GM10847 (cell line): ENCODE measurements around the gene JADE3.

Experiments used
- POLR2A ChIP-seq: IDR thresholded peaks from 2 replicates; pipeline ENCODE4 v1.6.1; 2011; ENCODE audit not compliant: insufficient read length; ENCODE audit errors: extremely low read depth

The JADE3 gene

DNA sequence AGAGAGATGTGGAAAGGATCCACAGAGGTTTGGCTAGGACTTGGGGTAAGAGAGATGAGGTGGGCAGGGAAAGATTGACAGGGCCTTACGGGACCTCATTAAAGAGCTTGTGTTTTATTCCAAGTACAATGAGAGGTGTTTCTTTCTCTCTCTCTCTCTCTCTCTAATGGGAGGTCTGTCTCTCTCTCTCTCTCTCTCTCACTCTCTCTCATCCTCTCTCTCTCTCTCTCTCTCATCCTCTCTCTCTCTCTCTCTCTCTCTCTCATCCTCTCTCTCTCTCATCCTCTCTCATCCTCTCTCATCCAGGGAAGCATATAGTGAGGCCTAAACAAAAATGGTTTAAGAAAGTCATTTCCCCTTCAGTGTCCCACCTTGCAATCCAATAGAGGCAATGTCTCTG lies 5.4 kb downstream of the JADE3 start:
- TF ChIP-seq POLR2A = no peak

DNA sequence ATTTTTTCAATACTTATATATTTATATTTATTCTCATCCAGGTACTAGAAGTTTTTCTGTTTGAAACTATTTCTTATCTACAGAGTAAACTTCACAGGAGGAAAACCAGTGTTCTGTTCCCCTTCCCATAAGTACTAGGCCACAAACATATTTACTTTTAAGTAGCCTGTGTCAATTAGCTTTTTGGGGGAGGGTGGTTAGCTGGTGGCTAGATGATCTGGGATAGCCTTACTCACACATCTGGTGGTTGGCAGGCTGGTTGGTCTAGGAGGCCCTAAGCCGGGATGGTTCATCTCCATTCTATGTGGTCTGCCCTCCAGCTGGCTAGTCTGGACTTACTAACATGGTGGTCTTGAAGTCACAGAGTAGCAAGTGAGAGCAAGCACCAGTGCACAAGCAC lies 6.2 kb downstream of the JADE3 start:
- no peak for TF ChIP-seq POLR2A

DNA sequence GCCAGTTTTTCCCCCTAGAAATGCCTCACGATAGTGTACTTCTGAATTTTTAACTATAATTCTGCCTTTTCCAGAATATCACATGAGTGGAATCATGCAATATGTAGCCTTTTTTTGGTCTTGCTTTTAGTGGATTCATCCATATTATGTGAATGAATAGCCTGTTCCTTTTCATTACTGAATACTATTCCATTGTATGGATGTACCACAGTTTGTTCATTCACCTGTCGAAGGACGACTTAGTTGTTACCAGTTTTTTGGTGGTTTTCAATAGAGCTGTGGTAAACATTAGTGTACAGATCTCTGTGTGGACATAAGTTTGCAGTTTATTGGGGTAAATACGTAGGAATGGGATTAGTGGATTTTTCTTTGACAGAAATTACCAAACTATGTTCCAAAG lies 8.0 kb downstream of the JADE3 start:
- TF ChIP-seq POLR2A = no peak

DNA sequence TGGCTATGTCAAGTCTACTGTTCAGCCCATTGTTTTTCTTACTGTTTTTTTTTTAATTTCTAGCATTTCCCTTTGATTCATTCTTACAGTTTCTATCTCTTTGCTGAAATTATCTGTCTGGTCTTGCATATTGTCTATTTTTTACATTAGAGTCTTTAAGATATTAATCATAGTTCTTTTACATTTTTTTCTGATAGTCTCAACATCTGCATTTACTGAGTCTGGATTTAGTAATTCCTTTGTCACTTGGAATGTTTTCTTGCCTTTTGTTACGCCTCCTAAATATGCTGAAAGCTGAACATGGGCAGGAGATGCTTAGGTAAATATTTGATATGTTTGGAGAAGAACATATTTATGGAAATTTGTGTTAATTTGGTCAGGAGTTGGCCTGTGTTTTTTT lies 10.4 kb downstream of the JADE3 start:
- no peak for TF ChIP-seq POLR2A

DNA sequence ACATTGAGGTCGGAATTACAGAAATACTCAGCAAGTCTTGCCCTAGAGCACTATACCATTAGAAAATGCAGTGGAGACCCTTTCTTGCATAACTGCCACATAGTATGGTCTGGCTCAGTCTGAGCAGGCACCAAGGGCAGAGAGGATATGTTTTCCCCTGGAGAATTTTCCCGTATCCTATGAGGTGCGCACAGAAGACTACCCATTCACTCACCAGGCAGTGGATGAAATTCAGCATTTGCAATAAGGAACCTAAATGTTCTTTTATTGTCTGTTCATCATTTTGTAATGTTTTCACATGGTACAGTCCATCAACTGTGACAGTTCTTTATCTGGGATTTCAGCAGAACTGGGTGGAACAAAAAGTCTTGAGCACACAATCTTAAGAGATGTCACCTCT lies 15.5 kb downstream of the JADE3 start:
- no peak for TF ChIP-seq POLR2A

DNA sequence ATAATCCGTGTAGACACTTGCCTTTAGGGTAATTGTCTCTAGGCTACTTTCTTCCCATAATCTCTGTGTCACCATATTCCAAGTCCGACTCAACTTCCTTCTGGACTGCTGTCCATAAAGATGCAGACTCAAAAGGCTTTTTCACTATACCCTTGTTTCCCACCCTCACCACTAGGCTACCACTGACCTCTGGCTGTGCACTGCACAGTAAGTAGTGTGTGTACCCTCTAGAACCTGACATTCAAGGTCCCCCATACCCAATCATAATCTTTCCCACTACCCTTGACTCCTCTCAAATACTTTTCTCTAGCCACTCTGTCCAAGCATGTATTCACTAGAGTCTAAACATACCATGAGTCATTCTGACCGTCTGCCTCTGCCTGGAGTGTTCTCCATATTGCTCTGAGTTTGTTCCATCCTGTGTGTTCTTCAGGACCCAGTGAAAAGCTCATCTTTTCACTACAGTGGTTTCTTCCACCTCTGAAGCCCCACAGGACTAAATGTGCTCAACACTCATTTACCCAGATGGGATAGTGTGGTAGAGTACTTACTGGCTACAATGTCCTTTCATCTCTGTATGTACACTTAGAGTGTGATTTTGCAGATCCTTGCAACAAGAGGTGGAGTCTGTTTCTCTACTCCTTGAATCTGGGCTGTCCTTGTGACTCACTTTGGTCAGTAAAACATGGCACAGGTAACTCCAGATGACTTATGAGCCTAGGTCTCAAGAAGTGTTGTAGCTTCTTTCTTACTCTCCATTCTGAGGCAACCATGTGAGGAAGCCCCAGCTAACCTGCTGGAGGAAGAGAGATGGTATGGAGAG lies 17.4 kb downstream of the JADE3 start:
- no peak for TF ChIP-seq POLR2A

DNA sequence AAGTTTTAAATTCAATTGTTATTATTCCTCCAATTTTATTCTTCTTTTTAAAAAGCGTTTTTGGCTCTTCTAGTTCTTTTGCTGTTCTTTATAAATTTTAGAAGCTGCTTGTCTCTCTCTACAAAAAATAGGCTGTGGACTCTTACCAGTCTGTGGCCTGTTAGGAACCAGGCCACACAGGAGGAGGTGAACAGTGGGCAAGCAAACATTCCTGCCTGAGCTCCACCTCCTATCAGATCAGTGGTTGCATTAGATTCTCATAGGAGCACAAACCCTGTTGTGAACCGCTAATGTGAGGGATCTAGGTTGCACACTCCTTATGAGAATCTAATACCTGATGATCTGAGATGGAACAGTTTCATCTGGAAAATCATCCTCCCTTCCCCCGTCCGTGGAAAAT lies 23.1 kb downstream of the JADE3 start:
- no peak for TF ChIP-seq POLR2A

DNA sequence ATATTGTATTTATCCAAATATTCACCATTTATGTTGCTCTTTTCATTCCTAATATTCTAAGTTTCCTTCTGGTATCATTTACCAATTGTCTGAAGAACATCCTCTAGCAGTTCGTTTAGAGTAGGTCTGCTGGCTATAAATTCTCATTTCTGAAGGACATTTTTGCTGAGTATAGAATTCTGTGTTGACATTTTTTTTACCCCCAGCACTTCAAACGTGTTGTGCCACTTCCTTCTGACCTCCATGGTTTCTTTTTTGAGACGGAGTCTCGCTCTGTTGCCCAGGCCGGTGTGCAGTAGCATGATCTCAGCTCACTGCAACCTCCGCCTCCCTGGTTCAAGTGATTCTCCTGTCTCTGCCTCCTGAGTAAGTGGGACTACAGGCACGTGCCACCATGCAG lies 26.4 kb downstream of the JADE3 start:
- TF ChIP-seq POLR2A = no peak

DNA sequence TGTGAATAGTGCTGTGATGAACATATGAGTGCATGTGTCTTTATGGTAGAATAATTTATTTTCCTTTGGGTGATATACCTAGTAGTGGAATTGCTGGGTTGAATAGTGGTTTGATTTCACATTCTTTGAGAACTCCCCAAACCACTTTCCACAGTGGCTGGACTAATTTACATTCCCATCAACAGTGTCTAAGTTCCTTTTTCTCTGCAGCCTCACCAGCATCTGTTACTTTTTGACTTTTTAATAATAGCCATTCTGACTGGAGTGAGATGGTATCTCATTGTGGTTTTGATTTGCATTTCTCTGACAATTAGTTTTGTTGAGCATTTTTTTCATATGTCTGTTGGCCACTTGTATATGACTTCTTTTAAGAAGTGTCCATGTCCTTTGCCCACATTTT lies 29.1 kb downstream of the JADE3 start:
- TF ChIP-seq POLR2A = no peak

DNA sequence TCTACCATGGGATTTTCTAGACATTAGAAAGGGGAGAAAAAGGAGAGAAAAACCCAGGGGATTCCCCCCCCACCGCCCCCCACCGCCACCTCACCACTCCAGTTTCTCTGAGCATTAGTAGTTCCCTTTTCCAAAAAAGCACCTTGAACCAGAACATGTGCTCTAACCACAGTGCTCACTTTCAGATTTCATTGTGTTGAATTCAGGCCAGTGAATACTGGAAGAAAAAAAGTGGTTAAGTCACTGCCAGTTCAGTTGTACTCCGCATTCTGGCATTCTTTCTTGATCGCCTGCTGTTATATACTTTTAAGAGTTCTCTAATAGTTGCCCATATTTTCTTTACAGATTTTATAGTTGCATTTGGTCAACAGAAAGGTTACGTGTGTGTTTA lies 40.9 kb downstream of the JADE3 start:
- TF ChIP-seq POLR2A = no peak

DNA sequence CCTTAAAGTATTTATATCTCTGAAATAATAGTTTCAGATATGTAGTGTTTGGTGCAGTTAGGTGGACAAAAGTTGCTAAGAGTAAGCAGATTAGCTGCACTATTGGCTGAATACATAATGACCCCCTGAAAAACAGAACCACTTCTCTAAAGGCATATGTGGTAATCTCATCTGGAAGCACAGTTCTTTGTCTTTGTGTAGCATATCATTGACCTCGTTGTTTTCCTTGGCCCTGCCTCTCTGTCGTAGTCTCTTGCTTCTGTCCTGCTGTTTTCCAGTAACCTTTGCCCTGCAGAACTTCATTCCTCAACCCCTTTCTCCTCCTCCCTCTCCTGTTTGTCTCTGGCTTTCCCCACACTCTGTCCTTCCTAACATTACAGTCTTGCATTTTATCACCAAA lies 41.4 kb downstream of the JADE3 start:
- TF ChIP-seq POLR2A = no peak

DNA sequence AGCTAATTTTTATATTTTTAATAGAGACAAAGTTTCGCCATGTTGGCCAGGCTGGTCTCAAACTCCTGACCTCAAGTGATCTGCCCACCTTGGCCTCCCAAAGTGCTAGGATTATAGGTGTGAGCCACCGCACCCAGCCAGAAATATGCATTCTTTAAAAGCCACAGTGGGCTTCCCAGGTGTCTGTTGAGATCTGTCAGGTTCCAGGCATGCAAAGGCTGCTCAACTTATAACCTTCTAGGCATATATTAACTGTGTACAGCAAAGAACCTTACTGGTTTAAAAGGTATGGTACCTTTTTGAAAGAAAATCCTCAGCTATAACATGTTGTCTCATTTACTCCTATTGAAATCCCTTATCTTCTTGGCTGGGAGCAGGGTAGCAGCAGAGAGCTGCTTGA lies 42.5 kb downstream of the JADE3 start:
- no peak for TF ChIP-seq POLR2A

DNA sequence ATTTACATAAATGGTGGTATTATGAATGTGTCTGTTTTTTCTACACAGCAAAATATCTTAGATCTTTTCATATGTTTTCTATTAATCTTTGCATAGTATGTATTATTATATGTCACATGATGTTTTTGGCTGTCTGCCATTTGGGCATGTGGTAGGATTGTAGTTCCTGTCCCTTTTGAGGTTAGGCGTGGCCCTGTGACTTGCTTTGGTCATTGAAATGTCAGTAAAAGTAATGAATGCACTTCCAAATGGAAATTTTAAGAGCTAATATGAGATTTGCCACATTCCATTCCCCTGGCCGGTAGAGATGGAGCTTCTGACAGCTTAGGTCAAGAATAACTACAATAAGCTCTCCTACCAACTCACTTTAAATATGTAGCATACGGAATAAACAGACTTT lies 45.1 kb downstream of the JADE3 start:
- TF ChIP-seq POLR2A = no peak

DNA sequence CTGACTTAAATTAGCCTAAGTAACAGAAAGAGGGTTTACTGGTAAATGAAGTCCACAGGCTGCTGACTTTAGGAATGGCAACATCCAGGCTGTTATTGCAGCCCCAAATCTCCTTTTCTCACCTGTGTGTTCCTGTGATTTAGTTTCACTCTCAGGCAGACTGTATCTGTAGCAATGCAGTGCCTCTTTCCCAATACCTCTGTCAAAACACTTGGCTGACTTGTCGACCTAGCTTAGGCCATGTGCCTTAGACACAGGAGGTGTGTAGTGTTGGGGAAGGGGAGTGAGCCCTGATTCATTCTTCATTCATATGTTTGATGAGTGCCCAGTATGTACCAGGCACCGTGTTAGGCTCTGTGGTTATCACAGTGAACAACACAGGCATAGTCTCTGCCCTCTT lies 46.9 kb downstream of the JADE3 start:
- no peak for TF ChIP-seq POLR2A

DNA sequence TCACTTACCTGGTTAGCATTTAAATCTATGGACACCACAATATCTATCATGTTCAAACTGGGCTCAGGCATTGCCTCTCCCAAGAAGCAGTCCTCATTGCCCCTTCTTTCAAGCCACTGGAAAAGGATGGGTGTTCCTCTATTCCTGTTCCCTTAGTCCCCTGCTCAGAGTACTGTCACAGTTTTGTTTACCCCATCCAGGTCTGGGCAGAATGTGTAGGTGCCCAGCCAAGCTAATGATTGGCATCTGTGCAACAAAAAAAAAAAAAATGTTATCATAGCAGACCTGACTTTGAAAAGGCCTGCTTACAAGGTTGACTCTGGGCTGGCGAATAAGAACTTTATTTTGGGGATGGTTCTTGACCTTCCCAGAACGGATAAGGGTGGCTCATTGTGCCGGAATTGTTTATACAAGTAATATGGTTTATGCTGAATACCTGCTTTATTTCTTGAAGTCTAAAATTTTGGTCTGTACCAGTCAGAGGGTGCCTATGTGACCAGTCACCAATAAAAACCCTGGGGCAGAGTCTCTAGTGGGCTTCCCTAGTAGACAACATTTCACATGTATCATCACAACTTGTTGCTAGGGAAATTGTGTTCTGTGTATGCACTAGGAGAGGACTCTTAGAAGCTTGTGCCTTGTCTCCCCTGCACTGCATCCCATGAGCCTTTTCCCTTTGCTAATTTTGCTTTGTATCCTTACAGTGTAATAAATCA lies 47.9 kb downstream of the JADE3 start:
- TF ChIP-seq POLR2A = no peak

DNA sequence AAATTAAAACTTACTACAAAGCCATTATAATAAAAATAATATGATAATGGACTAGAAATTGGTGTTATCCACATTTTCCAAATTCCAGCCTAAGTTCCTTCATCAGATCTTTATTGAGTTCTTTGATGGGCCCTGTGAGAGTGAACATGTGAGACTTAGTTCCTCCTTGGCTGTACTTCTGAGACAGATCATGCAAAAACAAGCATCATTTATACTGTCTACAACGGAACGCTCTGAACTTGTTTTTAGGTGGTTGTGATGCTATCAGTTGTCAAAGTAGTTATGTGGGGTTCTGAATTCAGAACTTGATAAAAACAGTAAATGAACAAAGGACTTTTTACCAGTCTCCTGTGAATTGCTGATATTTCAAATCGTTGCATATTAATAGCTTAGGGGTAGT lies 48.9 kb downstream of the JADE3 start:
- no peak for TF ChIP-seq POLR2A

DNA sequence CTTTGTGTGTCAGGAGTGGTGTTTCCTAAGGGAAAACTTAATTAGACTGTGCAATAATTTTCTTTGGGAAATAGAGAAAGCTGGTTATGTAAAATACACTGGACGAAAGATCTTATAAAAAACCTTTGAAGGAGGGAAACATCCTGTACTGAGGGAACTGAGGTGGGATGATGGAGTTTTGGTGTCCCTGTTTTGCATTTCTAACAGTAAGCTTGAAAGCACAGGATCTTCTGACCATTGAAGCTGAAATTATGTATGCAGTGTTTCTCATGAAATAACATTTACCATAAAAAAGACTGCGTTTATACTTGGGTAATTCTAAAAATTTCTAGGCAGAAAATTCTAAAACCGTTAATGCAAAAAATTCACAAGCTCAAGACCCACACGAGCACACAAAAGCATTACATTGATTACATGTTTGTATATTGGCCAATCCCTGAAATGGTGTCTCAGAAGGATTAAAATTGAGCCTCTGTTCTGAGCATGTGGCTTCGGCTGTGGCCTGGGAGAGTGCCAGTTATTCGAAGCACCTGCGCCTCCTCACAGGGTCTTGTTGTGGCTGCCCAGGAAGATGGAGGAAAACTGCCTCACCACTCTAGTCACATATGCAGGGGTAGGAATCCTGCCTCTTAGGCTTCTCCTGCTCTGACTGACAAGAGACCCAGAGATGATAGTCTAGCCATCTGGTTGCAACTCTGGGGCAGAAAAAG lies 49.5 kb downstream of the JADE3 start:
- no peak for TF ChIP-seq POLR2A
